NOMO-1 treated with dmso at 0.1 percent for 144 hours (cell line): ENCODE measurements around the gene CDH4.

Source experiments
- DNase-seq: peaks from one replicate; lab custom pipeline; 2025; ENCODE audit not compliant: unreplicated experiment; lab: John Stamatoyannopoulos, UW

CDH4 gene

DNA sequence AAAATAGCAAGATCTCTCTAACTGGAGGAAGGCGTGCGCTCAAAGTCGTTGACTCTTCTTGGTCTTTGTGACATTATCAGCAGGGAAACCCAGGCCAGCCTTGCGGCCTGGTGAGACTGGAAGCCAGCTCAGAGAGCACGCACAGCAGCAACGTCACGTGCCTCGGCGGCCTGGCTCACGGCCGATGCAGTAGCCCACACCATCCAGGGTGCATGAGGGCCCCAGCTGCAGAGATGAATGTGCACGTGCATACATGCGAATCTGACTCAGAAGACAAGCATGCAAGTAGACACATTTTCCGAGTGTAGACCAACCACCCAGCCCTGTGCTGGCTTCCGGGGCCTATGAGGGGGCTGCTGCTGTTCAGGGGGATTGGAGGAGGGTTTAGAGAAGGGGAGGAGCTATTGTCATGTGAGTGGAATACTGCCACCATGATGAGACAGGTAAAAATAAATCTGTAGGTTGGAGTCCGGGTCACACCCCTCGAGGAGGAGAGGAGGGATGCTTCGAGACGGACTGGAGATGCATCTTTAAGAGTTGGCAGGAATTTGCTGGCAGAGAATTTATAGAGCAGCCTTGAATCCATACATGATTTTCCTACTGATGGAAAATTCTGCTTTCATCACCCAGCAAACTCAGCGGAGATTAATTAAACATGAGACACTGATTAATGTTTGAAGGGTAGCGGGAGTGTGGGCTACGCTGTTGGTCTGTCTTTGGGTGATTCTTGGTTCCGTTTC lies 388.2 kb downstream of the CDH4 start:
- DNase-seq: no peak

DNA sequence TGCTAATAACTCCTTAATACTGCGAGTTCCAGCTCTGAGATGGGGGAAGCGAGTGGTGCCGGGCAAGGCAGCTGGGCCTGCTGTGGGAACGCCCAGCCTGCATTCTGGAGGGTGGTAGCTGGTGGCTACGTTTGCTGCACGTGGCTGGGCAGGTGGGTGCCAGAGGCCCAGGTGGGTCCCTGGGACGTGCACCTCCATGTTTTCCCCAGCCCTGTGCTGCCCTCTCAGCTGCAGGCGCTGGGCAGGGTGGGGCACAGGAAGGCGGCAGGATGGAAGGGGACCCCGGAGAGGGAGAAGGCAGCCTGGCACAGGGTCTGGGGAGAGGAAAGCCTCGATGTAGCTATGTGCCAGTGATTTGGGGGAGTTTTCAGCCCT lies 388.8 kb downstream of the CDH4 start:
- no peak for DNase-seq

DNA sequence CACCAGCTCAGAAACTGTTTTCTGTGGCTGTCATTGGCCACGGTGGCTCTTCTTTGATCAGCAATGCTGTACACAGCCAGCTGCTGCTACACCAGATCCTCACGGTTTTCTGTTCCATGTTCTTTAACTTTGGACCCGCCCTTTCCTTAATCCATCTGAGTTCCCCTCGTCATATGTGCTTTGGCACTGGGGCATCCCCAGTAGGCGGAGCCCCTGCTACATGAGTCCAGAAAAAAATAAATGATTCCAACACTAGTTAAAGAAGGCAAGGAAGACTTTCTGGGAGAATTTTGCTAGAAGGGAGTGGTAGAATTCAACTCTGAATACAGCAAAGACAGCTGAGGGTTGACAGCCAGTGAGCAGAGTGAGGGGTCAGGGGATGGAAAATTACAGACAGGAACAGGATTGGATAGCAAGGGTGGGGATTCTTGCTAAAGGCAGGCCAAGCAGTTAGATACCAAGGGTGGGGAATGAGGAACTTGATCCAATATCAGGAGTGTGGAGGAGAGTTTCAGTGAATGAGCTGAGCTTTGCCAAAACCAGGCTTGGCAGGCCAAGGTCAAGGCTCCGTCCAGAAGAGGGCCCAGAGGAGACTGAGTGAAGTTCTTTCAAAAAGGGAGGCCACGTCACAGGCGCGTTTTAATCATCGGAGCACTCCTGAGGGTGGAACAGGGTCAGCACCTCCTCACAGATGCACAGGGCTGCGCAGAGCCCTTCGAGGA lies 391.8 kb downstream of the CDH4 start:
- no peak for DNase-seq

DNA sequence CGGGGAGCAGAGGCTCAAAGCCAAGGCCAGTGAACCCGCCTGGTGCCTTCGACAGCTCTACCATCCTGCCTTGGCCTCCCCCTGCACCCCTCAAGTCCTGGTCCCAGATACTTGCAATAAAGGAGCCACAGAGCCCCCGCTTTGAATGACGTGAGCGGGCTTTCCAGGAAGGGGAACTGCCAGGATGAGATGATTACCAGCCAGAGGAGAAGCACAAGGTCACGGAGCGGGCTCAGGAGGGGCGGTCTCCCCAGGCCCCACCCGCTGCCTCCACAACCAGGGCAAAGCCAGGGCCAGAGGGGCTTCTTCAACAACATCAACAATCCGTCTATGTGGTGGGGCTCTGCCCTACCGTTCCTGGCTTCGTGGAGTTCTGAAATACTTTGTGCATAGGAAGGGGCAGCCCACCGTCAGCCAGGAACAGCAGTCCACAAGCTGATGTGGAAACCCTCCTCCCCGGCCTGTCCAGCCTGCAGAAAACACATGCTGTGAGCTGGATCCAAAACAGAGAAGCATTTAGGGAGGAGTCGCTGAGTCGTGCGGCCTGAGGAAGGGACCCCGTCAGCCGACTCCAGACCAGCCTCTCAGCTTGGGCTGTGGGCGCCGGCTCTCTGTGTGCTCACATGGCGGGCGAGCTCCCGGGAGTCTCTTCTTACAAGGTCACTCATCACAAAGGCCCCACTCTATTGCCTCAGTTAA lies 392.5 kb downstream of the CDH4 start:
- DNase-seq: no peak

DNA sequence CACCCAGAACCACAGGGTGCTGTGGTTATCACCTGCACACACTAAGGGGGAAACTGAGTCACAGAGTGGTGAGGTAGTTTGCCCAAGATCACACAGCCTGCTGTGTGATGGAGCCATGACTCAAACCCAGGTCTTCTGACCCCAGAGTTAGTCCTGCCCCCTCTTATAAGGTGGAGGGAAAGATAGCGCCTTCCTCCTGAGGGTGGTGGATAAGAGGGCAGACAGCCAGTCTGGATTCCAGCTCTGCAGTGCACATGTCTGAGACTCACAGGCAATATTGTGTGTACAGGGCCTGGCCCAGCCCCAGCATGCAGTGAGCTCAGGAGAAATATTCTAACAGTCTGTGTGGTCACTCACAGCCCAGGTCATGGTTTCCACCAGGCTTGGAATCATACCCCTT lies 393.7 kb downstream of the CDH4 start:
- DNase-seq: no peak

DNA sequence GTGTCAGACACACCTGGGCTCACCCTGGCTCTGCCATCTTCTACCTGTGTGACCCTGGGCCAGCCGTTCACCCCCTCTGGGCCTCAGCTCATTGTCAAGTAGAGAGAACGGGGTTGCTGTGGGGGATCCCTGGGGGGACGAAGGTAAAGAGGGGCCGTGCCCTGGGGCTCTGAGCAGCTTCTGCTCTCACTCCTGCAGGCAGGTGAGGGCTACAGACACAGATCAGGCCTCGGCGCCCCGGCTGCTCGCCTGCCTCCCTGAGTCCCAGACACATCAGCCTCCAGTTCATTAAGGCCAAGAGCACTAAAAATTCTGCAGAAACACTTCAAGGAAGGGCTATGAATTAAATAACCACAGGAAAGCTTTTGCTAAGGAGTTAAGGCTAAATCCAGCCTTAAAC lies 394.4 kb downstream of the CDH4 start:
- no peak for DNase-seq

DNA sequence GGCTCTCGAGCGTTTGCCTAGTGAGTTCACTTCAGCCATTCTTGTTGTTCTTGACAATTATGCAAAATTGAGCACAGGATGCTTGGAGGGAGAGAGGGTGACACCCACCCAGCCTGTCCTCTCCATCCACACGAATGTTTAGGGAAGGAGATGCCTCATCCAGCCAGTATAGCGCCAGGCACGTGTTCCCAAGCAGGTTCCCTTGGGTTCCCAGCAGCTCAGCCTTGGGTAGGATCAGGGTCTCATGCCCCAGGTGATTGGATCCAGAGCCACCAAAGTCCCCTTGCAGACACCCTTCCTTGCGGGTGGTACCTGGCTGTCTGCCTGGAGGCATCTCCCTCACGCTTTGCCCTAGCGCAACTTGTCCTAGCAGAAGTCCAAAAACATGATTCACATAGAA lies 394.9 kb downstream of the CDH4 start:
- DNase-seq: no peak

DNA sequence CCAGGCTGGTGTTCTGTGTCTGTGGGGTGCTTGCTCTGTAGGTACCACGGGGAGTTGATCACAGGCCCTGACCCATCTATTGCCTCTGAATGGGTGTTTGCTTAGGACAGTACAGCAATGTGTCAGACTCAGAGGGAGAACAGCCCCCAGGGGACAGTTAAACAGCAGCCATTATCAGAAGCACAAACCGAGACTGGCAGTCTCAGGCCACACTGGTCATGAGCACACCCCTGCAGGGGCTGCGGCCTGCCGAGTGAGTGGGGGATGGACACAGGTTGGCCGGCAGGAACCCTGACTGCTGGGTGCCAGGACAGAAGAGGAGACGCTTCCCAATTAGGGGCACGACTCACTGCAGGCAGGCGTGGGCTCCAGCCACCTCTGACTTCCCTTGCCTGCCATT lies 395.6 kb downstream of the CDH4 start:
- DNase-seq: no peak

DNA sequence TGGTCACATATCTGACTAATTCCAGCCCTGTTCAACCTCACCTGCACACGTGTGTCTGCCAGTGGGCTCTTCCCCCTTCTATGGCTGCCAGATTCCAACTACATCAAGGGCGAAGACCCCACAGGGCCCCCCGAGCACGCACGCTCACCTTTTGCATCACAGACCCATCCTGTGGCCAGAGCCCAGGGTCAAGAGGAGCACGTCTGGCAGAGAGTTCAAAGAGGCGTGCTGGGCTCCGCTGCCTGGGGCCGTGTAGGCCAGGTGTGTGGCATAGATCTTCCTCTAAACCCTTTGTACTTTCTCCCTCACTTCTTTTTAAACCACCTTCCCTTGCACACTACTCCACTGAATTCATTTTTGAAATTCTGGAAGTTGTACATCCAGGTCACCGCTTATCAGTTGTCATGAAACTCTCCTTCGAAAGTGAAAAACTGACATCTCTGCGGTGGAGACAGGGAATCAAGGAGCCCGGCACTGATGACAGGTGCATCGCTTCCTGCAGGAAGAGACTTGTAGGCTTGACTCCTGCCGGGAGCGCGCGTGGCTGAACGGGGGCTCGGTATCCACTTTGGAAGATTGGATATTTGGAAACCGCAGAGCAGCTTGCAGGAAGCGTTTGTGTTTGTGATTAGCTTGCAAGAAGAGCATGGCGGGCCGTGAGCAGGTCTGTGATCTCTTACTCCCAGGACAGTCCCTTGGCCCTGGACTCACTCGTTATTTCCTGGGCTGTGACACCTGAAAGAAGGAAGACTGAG lies 397.2 kb downstream of the CDH4 start:
- no peak for DNase-seq

DNA sequence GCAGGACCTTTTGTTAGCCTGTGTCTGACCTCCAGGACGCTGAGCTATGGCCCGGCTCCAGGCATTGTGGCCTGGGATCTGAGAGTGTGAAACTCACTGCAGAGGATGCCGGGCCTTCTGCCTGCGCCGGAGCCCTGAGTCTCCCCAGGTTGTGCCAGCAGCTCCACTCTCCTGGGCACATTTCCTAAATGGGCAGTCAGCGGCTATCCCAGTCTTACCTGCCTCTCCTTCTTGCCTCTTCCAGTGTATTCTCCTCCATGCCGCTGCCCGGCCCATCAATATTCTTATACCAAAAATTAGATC lies 397.8 kb downstream of the CDH4 start:
- no peak for DNase-seq

DNA sequence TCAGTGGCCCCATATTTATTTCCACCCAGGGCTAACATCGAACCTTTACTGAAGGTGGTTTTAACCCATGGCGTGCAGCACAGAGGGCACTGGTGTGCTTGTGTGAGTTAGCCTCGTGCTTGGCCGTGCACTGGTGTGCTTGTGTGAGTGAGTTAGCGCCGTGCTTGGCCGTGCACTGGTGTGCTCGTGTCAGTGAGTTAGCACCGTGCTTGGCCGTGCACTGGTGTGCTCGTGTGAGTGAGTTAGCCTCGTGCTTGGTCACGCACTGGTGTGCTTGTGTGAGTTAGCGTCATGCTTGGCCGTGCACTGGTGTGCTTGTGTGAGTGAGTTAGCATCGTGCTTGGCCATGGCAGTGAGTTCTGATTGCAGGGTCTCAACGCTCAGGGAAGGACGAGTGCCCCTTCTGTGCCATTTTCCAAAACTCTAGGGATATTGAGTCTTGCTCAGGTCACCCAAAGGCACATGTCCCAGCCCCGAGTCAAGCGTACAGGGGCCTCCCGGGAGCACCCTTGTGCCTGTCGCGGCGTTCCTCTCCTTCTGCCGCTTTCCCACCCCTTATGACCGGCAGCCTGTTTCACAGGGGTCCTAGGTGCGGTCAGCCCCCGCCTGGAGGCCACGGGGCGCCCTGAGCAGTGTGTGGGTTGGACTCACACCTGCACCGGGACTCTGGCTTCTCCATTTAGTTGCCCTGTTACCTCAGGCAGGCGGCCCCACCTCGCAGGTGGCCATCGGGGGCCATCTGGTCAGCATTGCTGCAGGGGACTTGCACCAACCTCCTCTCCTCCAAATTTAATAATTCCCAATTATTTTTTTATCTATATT lies 399.1 kb downstream of the CDH4 start:
- DNase-seq: no peak

DNA sequence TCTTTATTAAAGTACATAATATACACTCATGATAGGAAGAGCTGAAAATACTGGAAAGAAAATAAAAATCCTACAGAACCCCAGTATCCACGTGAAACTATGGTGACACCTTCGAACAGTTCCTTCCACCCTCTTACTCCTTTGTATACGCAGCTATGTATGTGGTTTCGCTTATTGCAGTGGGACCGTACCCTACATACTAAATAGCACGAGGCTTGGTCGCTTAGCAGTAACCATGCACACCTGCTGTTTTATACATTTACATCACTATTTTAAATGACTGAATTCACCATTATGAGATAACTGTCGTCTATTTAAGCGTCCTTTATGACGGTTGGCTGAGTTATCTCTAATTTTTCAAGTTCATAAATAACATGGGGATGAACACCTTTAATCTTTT lies 400.1 kb downstream of the CDH4 start:
- no peak for DNase-seq

DNA sequence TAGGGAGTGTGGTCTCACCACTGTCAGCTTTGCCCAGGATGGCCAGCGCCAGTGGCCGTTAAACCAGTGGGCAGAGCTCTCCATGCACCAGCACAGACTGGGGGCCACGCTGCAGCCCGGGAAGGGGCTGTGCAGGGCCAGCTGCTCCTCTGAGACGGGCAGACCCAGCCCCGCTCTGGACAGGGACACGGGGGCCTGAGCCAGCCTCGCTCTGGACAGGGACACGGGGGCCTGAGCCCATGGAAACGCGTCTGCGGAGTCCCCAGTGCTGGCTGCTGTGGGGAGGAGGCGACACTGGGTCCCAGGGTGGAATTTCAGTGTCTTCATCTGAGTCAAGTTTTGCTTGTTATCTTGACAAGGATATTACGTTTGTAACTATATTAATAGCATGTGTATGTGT lies 402.7 kb downstream of the CDH4 start:
- DNase-seq: no peak

DNA sequence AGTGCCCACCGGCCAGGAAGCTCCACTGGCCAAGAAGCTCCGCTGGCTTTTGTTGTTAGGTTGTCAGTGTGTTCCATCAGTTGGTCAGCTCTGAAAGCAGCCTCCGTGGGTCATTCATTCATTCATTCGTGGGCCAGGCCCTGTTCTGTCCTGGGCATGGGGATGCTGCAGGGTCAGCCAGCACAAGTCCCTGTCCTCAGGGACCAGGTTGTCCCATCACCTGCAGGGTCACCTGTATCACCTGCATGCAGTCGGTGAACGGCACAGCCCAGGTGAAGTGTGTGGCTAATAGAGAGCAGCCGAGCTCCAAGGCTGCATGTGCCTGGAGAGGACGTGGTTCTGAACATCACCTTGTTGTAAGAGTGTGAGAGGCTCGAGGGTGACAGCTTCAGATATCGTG lies 403.5 kb downstream of the CDH4 start:
- no peak for DNase-seq

DNA sequence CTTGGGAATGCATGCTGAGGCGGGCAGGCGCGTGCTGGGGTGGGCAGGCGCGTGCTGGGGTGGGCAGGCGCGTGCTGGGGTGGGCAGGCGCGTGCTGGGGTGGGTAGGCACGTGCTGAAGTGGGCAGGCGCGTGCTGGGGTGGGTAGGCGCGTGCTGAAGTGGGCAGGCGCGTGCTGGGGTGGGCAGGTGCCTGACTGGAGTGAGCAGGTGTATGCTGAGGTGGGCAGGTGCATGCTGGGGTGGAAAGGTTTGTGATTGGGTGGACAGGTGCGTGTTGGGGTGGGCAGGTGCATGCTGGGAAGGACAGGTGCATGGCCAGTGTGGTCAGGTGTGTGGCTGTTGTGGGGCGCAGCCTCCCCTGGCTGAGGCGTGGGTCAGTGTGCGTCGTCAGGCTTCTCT lies 404.1 kb downstream of the CDH4 start:
- no peak for DNase-seq

DNA sequence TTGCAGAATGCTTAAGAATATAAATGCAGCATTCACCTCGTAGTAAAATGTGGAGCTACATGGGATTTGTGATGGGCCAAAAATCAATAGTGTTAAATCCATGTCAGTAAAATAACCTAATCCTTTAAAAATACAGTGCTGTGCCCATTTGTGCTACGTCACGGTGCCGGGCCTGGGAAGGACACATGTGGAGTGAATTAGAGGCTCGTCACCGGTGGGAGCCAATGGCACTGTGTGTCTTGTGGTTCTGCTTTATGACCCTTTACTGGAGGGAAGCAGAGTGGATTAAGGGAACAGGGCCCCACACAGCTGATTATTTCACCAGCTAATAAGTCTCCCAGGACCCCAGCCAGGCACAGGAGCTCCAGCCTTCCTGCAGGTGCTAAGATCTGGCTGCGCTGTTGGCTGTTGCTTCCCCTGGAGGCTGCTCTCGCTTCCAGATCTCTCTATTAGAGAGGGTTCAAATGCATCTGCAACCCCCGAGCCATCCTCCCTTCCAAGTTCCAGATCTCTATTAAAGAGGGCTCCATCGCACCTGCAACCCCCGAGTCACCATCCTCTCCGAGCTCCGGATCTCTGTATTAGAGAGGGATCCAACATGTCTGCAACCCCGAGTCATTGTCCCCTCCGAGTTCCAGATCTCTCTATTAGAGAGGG lies 405.8 kb downstream of the CDH4 start:
- DNase-seq: no peak

DNA sequence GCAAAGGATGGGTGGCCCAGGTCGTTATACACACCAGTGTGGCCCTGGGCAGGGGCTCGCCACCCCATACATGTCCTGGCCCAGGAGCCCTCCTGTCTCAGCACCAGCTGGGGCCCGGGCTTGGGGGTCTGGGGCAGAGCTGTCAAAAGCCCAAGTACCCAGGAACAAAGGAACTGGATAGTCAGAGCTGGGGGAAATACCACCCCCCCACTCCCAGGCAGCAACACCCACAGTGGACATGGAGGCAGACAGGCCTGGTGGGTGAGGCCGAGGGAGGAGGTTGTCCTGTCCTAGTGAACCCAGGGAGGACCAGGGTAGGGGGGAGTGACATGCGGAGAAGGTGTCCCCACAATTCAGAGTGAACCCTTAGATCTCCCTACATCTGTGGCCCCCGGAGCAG lies 406.5 kb downstream of the CDH4 start:
- DNase-seq: no peak

DNA sequence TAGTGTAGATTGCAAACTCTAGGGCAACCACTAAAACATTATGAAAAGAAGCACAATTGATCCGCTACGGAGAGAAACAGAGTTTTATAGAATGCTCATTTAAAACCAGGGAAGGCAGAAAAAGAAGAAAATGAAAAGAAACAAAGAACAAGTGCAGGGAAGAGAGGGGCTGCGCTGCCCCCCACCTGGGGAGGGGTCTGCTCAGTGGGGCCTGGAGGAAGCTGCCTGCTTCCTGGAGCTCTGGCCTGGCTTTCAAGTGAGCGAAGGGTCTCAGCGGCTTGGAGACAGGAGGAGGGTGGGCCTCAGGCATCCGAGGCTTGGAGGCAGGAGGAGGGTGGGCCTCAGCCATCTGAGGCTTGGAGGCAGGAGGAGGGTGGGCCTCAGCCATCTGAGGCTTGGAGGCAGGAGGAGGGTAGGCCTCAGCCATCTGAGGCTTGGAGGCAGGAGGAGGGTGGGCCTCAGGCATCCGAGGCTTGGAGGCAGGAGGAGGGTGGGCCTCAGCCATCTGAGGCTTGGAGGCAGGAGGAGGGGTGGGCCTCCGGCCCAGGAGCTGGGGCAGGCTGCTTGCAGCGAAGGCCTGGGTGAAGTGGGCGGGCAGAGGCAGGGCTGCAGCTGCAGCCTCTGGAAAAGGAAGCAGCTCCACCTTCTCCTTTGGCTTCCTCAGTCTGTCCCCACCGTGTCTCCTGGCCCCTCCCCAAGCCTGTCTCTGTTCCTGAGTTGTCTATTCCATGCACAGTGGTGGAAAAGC lies 407.4 kb downstream of the CDH4 start:
- no peak for DNase-seq

DNA sequence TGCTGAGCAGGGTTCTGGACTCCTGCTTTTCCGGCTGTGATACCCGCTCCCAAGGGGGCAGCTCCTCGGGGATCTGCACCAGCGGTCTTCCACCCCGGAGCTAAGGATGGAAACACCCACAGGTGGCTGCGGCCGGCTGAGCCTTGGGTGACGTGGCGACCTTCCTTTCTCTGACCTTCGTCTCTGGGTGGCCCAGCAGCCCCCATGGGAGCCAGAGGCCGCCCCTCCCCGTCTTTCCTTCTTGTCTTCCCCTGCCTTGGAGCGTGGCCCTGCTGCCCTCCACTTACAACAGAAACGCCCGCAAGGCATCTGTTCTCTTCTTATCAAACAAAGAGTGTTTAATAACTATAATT lies 407.9 kb downstream of the CDH4 start:
- no peak for DNase-seq

DNA sequence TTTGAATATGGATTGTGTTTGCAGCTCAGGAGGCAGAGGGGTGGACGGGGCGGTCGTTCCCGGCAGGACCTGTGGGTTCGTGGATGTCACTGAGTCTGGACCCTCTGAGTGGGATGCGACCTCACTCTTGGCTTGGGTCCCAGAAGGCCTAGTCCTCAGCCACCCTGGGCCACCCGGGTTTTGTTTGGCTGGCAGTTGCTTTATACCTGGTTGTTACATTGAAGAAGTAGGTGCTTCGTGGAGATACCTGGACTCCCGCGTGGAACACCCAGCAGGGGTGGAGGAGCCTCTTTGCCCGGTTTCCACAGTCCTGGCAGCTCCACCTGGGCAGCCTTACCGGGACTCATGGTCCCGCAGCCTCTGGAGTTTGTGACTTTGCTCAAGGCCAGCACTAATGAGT lies 408.5 kb downstream of the CDH4 start:
- DNase-seq: no peak
